HEK293 (cell line): ENCODE data around the gene WASF3.

ENCODE experiments used
- CTCF ChIA-PET: fragments of 350-600 bp; formaldehyde crosslinking; extraction: SDS; loops from one replicate; lab custom pipeline; 2021; ENCODE audit warnings: antibody characterized with exemption; lab: Yijun Ruan, JAX
- POLR2A ChIA-PET: fragments of 300-600 bp; formaldehyde crosslinking; extraction: SDS; loops from one replicate; lab custom pipeline; 2020; ENCODE audit warnings: antibody characterized with exemption, inconsistent platforms; lab: Yijun Ruan, JAX
- H3K27ac ChIP-seq: fragments of 200-500 bp; sonication (Bioruptor generic); 2 replicates; pipeline ENCODE4 v1.5.1; 2014; ENCODE audit warnings: low read depth, low read length, control low read depth, inconsistent platforms; ENCODE audit errors: extremely low read depth
- H3K36me3 ChIP-seq, 2 experiments: fragments of 200-500 bp in 1 of 2; sonication (Bioruptor generic) in 1 of 2; 1 replicate in 1 of 2; 2 replicates in 1 of 2; pipeline ENCODE4 v1.5.1; 2014 to 2017; ENCODE audit warnings: inconsistent platforms in 2 of 2, low read length in 2 of 2; ENCODE audit not compliant: control insufficient read depth in 2 of 2, insufficient read depth in 1 of 2
- H3K4me1 ChIP-seq: fragments of 200-500 bp; sonication (Bioruptor generic); 2 replicates; pipeline ENCODE4 v1.5.1; 2014; ENCODE audit warnings: mild to moderate bottlenecking, low read length, inconsistent platforms; ENCODE audit not compliant: control insufficient read depth, insufficient read depth
- H3K4me3 ChIP-seq: 2 replicates; pipeline ENCODE4 v1.5.1; 2011; ENCODE audit warnings: low read depth, mild to moderate bottlenecking, control low read depth, low read length, moderate library complexity
- H3K9me3 ChIP-seq: fragments of 200-500 bp; sonication (Bioruptor generic); 2 replicates; pipeline ENCODE4 v1.5.1; 2014; ENCODE audit warnings: low read depth, low read length, inconsistent platforms; ENCODE audit not compliant: control insufficient read depth, insufficient read depth
- ATF2 ChIP-seq: fragments of 450-650 bp; formaldehyde crosslinking; IDR thresholded peaks from 2 replicates; pipeline ENCODE4 v1.5.1; 2016; ENCODE audit warnings: missing biosample characterization, missing genetic modification characterization, low read depth
- GLI4 ChIP-seq: fragments of 450-650 bp; formaldehyde crosslinking; IDR thresholded peaks from 2 replicates; pipeline ENCODE4 v1.5.1; 2016; ENCODE audit warnings: missing biosample characterization, missing genetic modification characterization
- KLF7 ChIP-seq: fragments of 450-650 bp; formaldehyde crosslinking; IDR thresholded peaks from 2 replicates; pipeline ENCODE4 v1.5.1; 2016; ENCODE audit warnings: missing biosample characterization, missing genetic modification characterization, borderline replicate concordance
- MZF1 ChIP-seq: fragments of 450-650 bp; formaldehyde crosslinking; IDR thresholded peaks from 2 replicates; pipeline ENCODE4 v1.5.1; 2017; ENCODE audit warnings: missing biosample characterization, missing genetic modification characterization, borderline replicate concordance
- OSR2 ChIP-seq: fragments of 450-650 bp; formaldehyde crosslinking; IDR thresholded peaks from 2 replicates; pipeline ENCODE4 v1.5.1; 2016; ENCODE audit warnings: missing biosample characterization, missing genetic modification characterization
- PRDM10 ChIP-seq: fragments of 450-650 bp; formaldehyde crosslinking; IDR thresholded peaks from 2 replicates; pipeline ENCODE4 v1.5.1; 2016; ENCODE audit warnings: missing biosample characterization, missing genetic modification characterization
- SP3 ChIP-seq: fragments of 450-650 bp; formaldehyde crosslinking; IDR thresholded peaks from 2 replicates; pipeline ENCODE4 v1.5.1; 2016; ENCODE audit warnings: missing biosample characterization, missing genetic modification characterization
- ZBTB7A ChIP-seq: fragments of 450-650 bp; formaldehyde crosslinking; IDR thresholded peaks from 2 replicates; pipeline ENCODE4 v1.5.1; 2016; ENCODE audit warnings: low read depth, missing biosample characterization, missing genetic modification characterization
- ZNF132 ChIP-seq: fragments of 450-650 bp; formaldehyde crosslinking; IDR thresholded peaks from 2 replicates; pipeline ENCODE4 v1.5.1; 2017; ENCODE audit warnings: missing biosample characterization, missing genetic modification characterization, borderline replicate concordance
- ZNF155 ChIP-seq: fragments of 450-650 bp; formaldehyde crosslinking; IDR thresholded peaks from 2 replicates; pipeline ENCODE4 v1.5.1; 2016; ENCODE audit warnings: missing biosample characterization, missing genetic modification characterization
- ZNF16 ChIP-seq: fragments of 450-650 bp; formaldehyde crosslinking; IDR thresholded peaks from 2 replicates; pipeline ENCODE4 v1.5.1; 2016; ENCODE audit warnings: low read depth, missing biosample characterization, missing genetic modification characterization
- ZNF18 ChIP-seq: fragments of 450-650 bp; formaldehyde crosslinking; IDR thresholded peaks from 2 replicates; pipeline ENCODE4 v1.5.1; 2016; ENCODE audit warnings: missing biosample characterization, missing genetic modification characterization
- ZNF184 ChIP-seq: fragments of 450-650 bp; IDR thresholded peaks from 2 replicates; pipeline ENCODE4 v1.5.1; 2018; ENCODE audit warnings: missing biosample characterization, mild to moderate bottlenecking, missing genetic modification characterization
- ZNF211 ChIP-seq: fragments of 450-650 bp; formaldehyde crosslinking; IDR thresholded peaks from 2 replicates; pipeline ENCODE4 v1.5.1; 2016; ENCODE audit warnings: low read depth, missing biosample characterization, missing genetic modification characterization
- ZNF280C ChIP-seq: fragments of 450-650 bp; formaldehyde crosslinking; IDR thresholded peaks from 2 replicates; pipeline ENCODE4 v1.5.1; 2016; ENCODE audit warnings: missing biosample characterization, missing genetic modification characterization
- ZNF37A ChIP-seq: fragments of 450-650 bp; IDR thresholded peaks from 2 replicates; pipeline ENCODE4 v1.5.1; 2018; ENCODE audit warnings: missing biosample characterization, missing genetic modification characterization
- ZNF404 ChIP-seq: fragments of 450-650 bp; formaldehyde crosslinking; IDR thresholded peaks from 2 replicates; pipeline ENCODE4 v1.5.1; 2017; ENCODE audit warnings: missing biosample characterization, missing genetic modification characterization
- ZNF600 ChIP-seq: fragments of 450-650 bp; formaldehyde crosslinking; IDR thresholded peaks from 2 replicates; pipeline ENCODE4 v1.5.1; 2016; ENCODE audit warnings: missing biosample characterization, missing genetic modification characterization
- ZNF629 ChIP-seq: fragments of 450-650 bp; formaldehyde crosslinking; IDR thresholded peaks from 2 replicates; pipeline ENCODE4 v1.5.1; 2017; ENCODE audit warnings: missing biosample characterization, missing genetic modification characterization
- TF ChIP-seq, protein P1 (sequence below): fragments of 450-650 bp; formaldehyde crosslinking; IDR thresholded peaks from 2 replicates; pipeline ENCODE4 v1.5.1; 2017; ENCODE audit warnings: missing biosample characterization, missing genetic modification characterization
- TF ChIP-seq, protein P2 (sequence below): fragments of 450-650 bp; formaldehyde crosslinking; IDR thresholded peaks from 2 replicates; pipeline ENCODE4; 2016; ENCODE audit warnings: missing biosample characterization, missing genetic modification characterization

The WASF3 gene

DNA sequence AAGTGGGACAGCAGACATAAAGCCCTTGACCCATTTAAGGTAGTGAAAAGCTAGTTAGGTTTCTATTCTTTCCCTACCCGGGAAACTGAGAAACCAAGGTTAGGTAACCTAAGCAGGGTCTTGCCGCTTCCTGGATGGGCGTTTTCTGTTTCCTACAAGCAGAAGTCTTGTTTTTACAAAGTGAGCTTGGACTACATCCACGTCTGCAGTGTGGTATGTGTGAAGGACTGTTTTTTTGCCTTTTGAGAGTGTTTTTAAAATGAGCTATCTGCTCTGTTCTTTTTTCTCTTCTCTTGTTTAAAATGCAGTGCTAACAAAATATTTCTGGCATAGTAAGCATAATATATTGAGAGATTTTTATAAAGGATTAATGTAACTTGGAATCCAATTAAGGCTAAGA, 153.7 kb downstream of the WASF3 start:
- no peaks in the 10 kb centered on the region for H3K36me3 ChIP-seq
- POLR2A ChIA-PET, result no interaction called here
- TF ChIP-seq OSR2 (tag by site-specific recombination), result no peak
- no peak for TF ChIP-seq ZNF37A (tag by site-specific recombination)
- TF ChIP-seq, protein P1, sequence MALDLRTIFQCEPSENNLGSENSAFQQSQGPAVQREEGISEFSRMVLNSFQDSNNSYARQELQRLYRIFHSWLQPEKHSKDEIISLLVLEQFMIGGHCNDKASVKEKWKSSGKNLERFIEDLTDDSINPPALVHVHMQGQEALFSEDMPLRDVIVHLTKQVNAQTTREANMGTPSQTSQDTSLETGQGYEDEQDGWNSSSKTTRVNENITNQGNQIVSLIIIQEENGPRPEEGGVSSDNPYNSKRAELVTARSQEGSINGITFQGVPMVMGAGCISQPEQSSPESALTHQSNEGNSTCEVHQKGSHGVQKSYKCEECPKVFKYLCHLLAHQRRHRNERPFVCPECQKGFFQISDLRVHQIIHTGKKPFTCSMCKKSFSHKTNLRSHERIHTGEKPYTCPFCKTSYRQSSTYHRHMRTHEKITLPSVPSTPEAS, result no peak
- TF ChIP-seq ZNF18 (tag by site-specific recombination), result no peak
- TF ChIP-seq GLI4 (tag by site-specific recombination), result no peak
- no peak for TF ChIP-seq ZNF404
- TF ChIP-seq ZNF184 (tag by site-specific recombination), result no peak
- no peak for TF ChIP-seq ZBTB7A
- TF ChIP-seq MZF1, result no peak
- no peak for TF ChIP-seq ZNF155 (tag by site-specific recombination)
- TF ChIP-seq, protein P2, sequence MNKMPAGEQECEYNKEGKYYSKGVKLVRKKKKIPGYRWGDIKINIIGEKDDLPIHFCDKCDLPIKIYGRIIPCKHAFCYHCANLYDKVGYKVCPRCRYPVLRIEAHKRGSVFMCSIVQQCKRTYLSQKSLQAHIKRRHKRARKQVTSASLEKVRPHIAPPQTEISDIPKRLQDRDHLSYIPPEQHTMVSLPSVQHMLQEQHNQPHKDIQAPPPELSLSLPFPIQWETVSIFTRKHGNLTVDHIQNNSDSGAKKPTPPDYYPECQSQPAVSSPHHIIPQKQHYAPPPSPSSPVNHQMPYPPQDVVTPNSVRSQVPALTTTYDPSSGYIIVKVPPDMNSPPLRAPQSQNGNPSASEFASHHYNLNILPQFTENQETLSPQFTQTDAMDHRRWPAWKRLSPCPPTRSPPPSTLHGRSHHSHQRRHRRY (tag by site-specific recombination), result no peak
- no peak for TF ChIP-seq ZNF629 (tag by site-specific recombination)
- no peak for TF ChIP-seq PRDM10 (tag by site-specific recombination)
- no peak for TF ChIP-seq ZNF280C (tag by site-specific recombination)
- no peak for TF ChIP-seq ZNF211 (tag by site-specific recombination)
- TF ChIP-seq, all 188 proteins: peak for 0
- no peak overlapping the region for H3K4me3 ChIP-seq
- no peaks in the 10 kb centered on the region for H3K9me3 ChIP-seq
- CTCF ChIA-PET, result interaction anchor here (0.6 to 7.4 kb wide), 4 partner anchors 13 to 220 kb away, joined by 3 to 48 read pairs (median 4); no protein-coding TSS in a partner anchor
- no peak overlapping the region for H3K27ac ChIP-seq
- no peaks in the 10 kb centered on the region for H3K4me1 ChIP-seq

DNA sequence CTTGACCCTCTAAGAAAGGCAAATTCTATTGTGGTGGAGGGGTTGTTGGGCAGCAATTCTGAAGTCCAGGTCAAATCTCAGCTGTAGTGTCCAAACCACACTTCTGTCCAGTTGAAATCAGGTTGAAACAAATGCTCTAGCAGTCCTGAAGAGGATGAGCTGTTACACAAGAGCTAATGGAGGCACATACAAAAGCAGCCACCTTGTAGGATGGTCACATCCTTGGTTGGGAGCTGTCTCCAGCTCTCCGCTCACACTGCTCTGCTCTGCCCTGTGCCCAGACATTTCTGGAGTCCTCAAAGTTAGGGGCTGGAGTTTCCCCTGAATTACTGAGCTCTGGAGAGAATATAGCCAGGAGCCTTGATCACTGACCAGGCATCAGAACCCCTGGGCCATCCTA, 155.9 kb downstream of the WASF3 start:
- ChIA-PET CTCF (interaction anchor here (0.6 to 1.7 kb wide), 2 partner anchors 160 to 272 kb away, joined by 3 to 7 read pairs; no protein-coding TSS in a partner anchor), POLR2A (no interaction called here)
- Histone ChIP-seq H3K9me3 (no peaks in the 10 kb centered on the region), H3K27ac (no peak overlapping the region), H3K4me3 (no peak overlapping the region), H3K4me1 (no peaks in the 10 kb centered on the region), H3K36me3 (no peaks in the 10 kb centered on the region)
- TF ChIP-seq ZNF132 (tag by site-specific recombination) (no peak), ATF2 (no peak), KLF7 (tag by site-specific recombination) (no peak), SP3 (tag by site-specific recombination) (no peak), ZNF600 (tag by site-specific recombination) (no peak), ZNF16 (no peak)
